Measurements from ENCODE around the gene CP. TPM values are rescaled to one million over a fixed set of nuclear protein-coding genes. Genes with fewer than 3 reads are reported as not detected.

The CP gene
- total RNA-seq, 3 donors from 2014 or later: 25.9 to 225 (median 30.2) TPM

- H3K27ac ChIP-seq: no peak overlapping the region
- TF ChIP-seq CTCF (IDR thresholded peaks at IDR 0.05) (no peak), POLR2AphosphoS5 (IDR thresholded peaks at IDR 0.05) (no peak), POLR2A (IDR thresholded peaks at IDR 0.05) (no peak)
- no peaks in the 10 kb centered on the region for H3K36me3 ChIP-seq
- H3K4me1 ChIP-seq: no peaks in the 10 kb centered on the region
- H3K4me3 ChIP-seq: no peak overlapping the region
- intact Hi-C loops (cut with DNase I; ENCODE audit: low total_unique reads): no loop called here
- DNase-seq (ENCODE audit: low spot score in 2 of 2): no peak
- H3K9me3 ChIP-seq: no peaks in the 10 kb centered on the region
- H3K27me3 ChIP-seq: no peaks in the 10 kb centered on the region
Observed at GRCh38 chr3:149209431-149209830, 12.2 kb downstream of the CP start.

GRCh38 chr3:149207475-149207874 lies 14.2 kb downstream of the CP start:
- Histone ChIP-seq H3K4me1 (no peaks in the 10 kb centered on the region), H3K9me3 (no peaks in the 10 kb centered on the region), H3K4me3 (no peak overlapping the region), H3K36me3 (no peaks in the 10 kb centered on the region), H3K27ac (no peak overlapping the region), H3K27me3 (no peaks in the 10 kb centered on the region)
- DNase-seq (ENCODE audit: low spot score in 2 of 2): no peak
- intact Hi-C loops (cut with DNase I; ENCODE audit: low total_unique reads): no loop called here
- no peak for TF ChIP-seq POLR2AphosphoS5 (IDR thresholded peaks at IDR 0.05)
- TF ChIP-seq POLR2A (IDR thresholded peaks at IDR 0.05): no peak
- TF ChIP-seq CTCF (IDR thresholded peaks at IDR 0.05): no peak

GRCh38 chr3:149204390-149204991 lies 17.1 kb downstream of the CP start:
- TF ChIP-seq POLR2A (IDR thresholded peaks at IDR 0.05) (no peak), CTCF (IDR thresholded peaks at IDR 0.05) (no peak), POLR2AphosphoS5 (IDR thresholded peaks at IDR 0.05) (no peak)
- H3K4me1 ChIP-seq: no peaks in the 10 kb centered on the region
- H3K27me3 ChIP-seq: no peaks in the 10 kb centered on the region
- intact Hi-C loops (cut with DNase I; ENCODE audit: low total_unique reads): no loop called here
- H3K36me3 ChIP-seq: no peaks in the 10 kb centered on the region
- H3K9me3 ChIP-seq: no peaks in the 10 kb centered on the region
- no peak overlapping the region for H3K4me3 ChIP-seq
- no peak for DNase-seq (ENCODE audit: low spot score in 2 of 2)
- H3K27ac ChIP-seq: no peak overlapping the region

- Histone ChIP-seq H3K27ac (no peak overlapping the region), H3K4me1 (no peaks in the 10 kb centered on the region), H3K4me3 (no peak overlapping the region), H3K27me3 (no peaks in the 10 kb centered on the region), H3K36me3 (no peaks in the 10 kb centered on the region), H3K9me3 (no peaks in the 10 kb centered on the region)
- no peak for TF ChIP-seq CTCF (IDR thresholded peaks at IDR 0.05)
- no peak for TF ChIP-seq POLR2AphosphoS5 (IDR thresholded peaks at IDR 0.05)
- TF ChIP-seq POLR2A (IDR thresholded peaks at IDR 0.05): no peak
- no peak for DNase-seq (ENCODE audit: low spot score in 2 of 2)
- intact Hi-C loops (cut with DNase I; ENCODE audit: low total_unique reads): no loop called here
Observed at GRCh38 chr3:149203758-149204157, 17.9 kb downstream of the CP start.

- intact Hi-C loops (cut with DNase I; ENCODE audit: low total_unique reads): no loop called here
- Histone ChIP-seq H3K9me3 (no peaks in the 10 kb centered on the region), H3K4me3 (no peak overlapping the region), H3K36me3 (no peaks in the 10 kb centered on the region), H3K4me1 (no peaks in the 10 kb centered on the region), H3K27me3 (no peaks in the 10 kb centered on the region), H3K27ac (no peak overlapping the region)
- DNase-seq (ENCODE audit: low spot score in 2 of 2): no peak
- TF ChIP-seq POLR2AphosphoS5 (IDR thresholded peaks at IDR 0.05) (no peak), POLR2A (IDR thresholded peaks at IDR 0.05) (no peak), CTCF (IDR thresholded peaks at IDR 0.05) (no peak)
Observed at GRCh38 chr3:149199474-149199873, 22.2 kb downstream of the CP start.
